ENCODE results near the gene KCNJ15.

DNA sequence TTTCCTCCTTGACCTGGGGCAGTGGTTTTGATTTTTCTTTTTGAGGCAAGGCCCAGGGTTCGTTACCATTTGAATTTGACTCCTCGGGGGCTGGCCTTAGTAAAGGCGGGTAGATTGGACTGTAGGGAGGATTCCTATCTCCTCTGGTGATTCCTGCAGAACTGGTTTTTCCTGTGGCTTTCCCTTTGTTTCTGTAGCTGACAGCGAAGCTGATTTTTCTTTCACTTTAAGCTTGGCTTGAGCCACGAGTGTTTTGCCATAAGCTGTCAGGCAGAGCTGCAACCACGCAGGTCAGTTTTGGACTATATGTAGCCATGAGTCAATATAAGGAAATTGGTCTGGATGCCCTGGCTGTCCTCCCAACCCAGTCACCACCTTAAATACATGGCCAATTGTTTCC is 28.7 kb upstream of the KCNJ15 start:
- TF ChIP-seq, protein P1, sequence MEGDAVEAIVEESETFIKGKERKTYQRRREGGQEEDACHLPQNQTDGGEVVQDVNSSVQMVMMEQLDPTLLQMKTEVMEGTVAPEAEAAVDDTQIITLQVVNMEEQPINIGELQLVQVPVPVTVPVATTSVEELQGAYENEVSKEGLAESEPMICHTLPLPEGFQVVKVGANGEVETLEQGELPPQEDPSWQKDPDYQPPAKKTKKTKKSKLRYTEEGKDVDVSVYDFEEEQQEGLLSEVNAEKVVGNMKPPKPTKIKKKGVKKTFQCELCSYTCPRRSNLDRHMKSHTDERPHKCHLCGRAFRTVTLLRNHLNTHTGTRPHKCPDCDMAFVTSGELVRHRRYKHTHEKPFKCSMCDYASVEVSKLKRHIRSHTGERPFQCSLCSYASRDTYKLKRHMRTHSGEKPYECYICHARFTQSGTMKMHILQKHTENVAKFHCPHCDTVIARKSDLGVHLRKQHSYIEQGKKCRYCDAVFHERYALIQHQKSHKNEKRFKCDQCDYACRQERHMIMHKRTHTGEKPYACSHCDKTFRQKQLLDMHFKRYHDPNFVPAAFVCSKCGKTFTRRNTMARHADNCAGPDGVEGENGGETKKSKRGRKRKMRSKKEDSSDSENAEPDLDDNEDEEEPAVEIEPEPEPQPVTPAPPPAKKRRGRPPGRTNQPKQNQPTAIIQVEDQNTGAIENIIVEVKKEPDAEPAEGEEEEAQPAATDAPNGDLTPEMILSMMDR (conservative IDR thresholded peaks at IDR 0.05; ENCODE audit: low read depth in 2 of 2): no peak
- TF ChIP-seq EZH2 (IDR thresholded peaks at IDR 0.05; ENCODE audit: low read depth, unreplicated experiment) (no peak), CREB1 (CRISPR knock-in tag; IDR thresholded peaks at IDR 0.05; ENCODE audit: low read depth) (no peak), EZH2phosphoT487 (IDR thresholded peaks at IDR 0.05; ENCODE audit: unreplicated experiment) (no peak), POLR2AphosphoS5 (IDR thresholded peaks at IDR 0.05; ENCODE audit: low read depth) (no peak), JUNB (IDR thresholded peaks at IDR 0.05; ENCODE audit: unreplicated experiment) (no peak), STAT1 (IDR thresholded peaks at IDR 0.05; ENCODE audit: unreplicated experiment) (no peak), ZNF331 (CRISPR knock-in tag; IDR thresholded peaks at IDR 0.05; ENCODE audit: low read depth) (no peak), NANOG (IDR thresholded peaks at IDR 0.05; ENCODE audit: borderline replicate concordance) (no peak), ZNF114 (CRISPR knock-in tag; IDR thresholded peaks at IDR 0.05) (no peak)
- TF ChIP-seq, protein P2, sequence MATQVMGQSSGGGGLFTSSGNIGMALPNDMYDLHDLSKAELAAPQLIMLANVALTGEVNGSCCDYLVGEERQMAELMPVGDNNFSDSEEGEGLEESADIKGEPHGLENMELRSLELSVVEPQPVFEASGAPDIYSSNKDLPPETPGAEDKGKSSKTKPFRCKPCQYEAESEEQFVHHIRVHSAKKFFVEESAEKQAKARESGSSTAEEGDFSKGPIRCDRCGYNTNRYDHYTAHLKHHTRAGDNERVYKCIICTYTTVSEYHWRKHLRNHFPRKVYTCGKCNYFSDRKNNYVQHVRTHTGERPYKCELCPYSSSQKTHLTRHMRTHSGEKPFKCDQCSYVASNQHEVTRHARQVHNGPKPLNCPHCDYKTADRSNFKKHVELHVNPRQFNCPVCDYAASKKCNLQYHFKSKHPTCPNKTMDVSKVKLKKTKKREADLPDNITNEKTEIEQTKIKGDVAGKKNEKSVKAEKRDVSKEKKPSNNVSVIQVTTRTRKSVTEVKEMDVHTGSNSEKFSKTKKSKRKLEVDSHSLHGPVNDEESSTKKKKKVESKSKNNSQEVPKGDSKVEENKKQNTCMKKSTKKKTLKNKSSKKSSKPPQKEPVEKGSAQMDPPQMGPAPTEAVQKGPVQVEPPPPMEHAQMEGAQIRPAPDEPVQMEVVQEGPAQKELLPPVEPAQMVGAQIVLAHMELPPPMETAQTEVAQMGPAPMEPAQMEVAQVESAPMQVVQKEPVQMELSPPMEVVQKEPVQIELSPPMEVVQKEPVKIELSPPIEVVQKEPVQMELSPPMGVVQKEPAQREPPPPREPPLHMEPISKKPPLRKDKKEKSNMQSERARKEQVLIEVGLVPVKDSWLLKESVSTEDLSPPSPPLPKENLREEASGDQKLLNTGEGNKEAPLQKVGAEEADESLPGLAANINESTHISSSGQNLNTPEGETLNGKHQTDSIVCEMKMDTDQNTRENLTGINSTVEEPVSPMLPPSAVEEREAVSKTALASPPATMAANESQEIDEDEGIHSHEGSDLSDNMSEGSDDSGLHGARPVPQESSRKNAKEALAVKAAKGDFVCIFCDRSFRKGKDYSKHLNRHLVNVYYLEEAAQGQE (IDR thresholded peaks at IDR 0.05; ENCODE audit: unreplicated experiment): no peak
- TF ChIP-seq, protein P3, sequence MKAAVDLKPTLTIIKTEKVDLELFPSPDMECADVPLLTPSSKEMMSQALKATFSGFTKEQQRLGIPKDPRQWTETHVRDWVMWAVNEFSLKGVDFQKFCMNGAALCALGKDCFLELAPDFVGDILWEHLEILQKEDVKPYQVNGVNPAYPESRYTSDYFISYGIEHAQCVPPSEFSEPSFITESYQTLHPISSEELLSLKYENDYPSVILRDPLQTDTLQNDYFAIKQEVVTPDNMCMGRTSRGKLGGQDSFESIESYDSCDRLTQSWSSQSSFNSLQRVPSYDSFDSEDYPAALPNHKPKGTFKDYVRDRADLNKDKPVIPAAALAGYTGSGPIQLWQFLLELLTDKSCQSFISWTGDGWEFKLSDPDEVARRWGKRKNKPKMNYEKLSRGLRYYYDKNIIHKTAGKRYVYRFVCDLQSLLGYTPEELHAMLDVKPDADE (IDR thresholded peaks at IDR 0.05): no peak
- TF ChIP-seq, protein P4, sequence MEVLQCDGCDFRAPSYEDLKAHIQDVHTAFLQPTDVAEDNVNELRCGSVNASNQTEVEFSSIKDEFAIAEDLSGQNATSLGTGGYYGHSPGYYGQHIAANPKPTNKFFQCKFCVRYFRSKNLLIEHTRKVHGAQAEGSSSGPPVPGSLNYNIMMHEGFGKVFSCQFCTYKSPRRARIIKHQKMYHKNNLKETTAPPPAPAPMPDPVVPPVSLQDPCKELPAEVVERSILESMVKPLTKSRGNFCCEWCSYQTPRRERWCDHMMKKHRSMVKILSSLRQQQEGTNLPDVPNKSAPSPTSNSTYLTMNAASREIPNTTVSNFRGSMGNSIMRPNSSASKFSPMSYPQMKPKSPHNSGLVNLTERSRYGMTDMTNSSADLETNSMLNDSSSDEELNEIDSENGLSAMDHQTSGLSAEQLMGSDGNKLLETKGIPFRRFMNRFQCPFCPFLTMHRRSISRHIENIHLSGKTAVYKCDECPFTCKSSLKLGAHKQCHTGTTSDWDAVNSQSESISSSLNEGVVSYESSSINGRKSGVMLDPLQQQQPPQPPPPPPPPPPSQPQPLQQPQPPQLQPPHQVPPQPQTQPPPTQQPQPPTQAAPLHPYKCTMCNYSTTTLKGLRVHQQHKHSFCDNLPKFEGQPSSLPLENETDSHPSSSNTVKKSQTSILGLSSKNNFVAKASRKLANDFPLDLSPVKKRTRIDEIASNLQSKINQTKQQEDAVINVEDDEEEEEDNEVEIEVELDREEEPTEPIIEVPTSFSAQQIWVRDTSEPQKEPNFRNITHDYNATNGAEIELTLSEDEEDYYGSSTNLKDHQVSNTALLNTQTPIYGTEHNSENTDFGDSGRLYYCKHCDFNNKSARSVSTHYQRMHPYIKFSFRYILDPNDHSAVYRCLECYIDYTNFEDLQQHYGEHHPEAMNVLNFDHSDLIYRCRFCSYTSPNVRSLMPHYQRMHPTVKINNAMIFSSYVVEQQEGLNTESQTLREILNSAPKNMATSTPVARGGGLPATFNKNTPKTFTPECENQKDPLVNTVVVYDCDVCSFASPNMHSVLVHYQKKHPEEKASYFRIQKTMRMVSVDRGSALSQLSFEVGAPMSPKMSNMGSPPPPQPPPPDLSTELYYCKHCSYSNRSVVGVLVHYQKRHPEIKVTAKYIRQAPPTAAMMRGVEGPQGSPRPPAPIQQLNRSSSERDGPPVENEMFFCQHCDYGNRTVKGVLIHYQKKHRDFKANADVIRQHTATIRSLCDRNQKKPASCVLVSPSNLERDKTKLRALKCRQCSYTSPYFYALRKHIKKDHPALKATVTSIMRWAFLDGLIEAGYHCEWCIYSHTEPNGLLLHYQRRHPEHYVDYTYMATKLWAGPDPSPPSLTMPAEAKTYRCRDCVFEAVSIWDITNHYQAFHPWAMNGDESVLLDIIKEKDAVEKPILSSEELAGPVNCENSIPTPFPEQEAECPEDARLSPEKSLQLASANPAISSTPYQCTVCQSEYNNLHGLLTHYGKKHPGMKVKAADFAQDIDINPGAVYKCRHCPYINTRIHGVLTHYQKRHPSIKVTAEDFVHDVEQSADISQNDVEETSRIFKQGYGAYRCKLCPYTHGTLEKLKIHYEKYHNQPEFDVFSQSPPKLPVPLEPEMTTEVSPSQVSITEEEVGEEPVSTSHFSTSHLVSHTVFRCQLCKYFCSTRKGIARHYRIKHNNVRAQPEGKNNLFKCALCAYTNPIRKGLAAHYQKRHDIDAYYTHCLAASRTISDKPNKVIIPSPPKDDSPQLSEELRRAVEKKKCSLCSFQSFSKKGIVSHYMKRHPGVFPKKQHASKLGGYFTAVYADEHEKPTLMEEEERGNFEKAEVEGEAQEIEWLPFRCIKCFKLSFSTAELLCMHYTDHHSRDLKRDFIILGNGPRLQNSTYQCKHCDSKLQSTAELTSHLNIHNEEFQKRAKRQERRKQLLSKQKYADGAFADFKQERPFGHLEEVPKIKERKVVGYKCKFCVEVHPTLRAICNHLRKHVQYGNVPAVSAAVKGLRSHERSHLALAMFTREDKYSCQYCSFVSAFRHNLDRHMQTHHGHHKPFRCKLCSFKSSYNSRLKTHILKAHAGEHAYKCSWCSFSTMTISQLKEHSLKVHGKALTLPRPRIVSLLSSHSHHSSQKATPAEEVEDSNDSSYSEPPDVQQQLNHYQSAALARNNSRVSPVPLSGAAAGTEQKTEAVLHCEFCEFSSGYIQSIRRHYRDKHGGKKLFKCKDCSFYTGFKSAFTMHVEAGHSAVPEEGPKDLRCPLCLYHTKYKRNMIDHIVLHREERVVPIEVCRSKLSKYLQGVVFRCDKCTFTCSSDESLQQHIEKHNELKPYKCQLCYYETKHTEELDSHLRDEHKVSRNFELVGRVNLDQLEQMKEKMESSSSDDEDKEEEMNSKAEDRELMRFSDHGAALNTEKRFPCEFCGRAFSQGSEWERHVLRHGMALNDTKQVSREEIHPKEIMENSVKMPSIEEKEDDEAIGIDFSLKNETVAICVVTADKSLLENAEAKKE (CRISPR knock-in tag; IDR thresholded peaks at IDR 0.05): no peak

Data from GM23338 (cell line).